Ovary (tissue), 3 donors: ENCODE measurements around the gene SNAP47.

Source experiments
- POLR2A ChIP-seq: fragments of 450-650 bp; IDR thresholded peaks from one replicate; pipeline ENCODE4 v1.6.1; 2017; ENCODE audit warnings: antibody characterized with exemption, mild to moderate bottlenecking, moderate library complexity
- TF ChIP-seq, protein P1 (sequence below), 3 donors: fragments of 450-650 bp in 2 of 3; fragments of 200-600 bp in 1 of 3; IDR thresholded peaks; one replicate each; pipeline versions ENCODE4 v1.5.1 to v1.8.0; 2016 to 2022; ENCODE audit warnings: antibody characterized with exemption in 3 of 3, mild to moderate bottlenecking in 1 of 3
- donor health status: DM: no; HTN: no; CAD: no.

DNA sequence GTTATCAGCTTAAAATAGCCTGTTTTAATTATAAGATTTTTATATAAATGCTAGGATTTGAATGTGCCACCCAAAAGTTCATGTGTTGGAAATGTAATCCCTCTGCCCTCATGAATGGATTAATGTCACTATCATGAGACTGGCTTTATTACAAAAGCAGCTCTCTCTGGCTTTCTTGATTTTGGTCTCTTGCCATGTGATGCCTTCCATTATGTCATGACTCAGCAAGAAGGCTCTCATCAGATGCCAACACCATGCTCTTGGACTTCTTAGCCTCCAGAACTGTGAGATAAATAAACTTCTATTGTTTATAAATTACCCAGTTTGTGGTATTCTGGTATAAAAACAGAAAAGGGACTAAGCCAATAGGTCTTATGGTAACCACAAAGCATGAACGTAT, 73.3 kb downstream of the SNAP47 start:
- no peak for TF ChIP-seq POLR2A
- TF ChIP-seq, protein P1, sequence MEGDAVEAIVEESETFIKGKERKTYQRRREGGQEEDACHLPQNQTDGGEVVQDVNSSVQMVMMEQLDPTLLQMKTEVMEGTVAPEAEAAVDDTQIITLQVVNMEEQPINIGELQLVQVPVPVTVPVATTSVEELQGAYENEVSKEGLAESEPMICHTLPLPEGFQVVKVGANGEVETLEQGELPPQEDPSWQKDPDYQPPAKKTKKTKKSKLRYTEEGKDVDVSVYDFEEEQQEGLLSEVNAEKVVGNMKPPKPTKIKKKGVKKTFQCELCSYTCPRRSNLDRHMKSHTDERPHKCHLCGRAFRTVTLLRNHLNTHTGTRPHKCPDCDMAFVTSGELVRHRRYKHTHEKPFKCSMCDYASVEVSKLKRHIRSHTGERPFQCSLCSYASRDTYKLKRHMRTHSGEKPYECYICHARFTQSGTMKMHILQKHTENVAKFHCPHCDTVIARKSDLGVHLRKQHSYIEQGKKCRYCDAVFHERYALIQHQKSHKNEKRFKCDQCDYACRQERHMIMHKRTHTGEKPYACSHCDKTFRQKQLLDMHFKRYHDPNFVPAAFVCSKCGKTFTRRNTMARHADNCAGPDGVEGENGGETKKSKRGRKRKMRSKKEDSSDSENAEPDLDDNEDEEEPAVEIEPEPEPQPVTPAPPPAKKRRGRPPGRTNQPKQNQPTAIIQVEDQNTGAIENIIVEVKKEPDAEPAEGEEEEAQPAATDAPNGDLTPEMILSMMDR (IDR thresholded peaks at IDR 0.05), result no peak
